ENCODE measurements around the gene FRMD8.

FRMD8 gene

GRCh38 chr11:65396769-65397745 is 10.6 kb downstream of the FRMD8 start:
- Histone ChIP-seq H3K4me1 (ENCODE audit: control insufficient read depth, insufficient read depth, low read length) (no peaks in the 10 kb centered on the region), H3K4me3 (ENCODE audit: low read length) (no peak overlapping the region), H3K9ac (ENCODE audit: low read depth, low read length) (no peak overlapping the region), H3K36me3 (ENCODE audit: insufficient read depth, low read length) (peaks cover 79% of the 10 kb centered on the region), H3K4me2 (ENCODE audit: low read length) (no peak overlapping the region), H3K27me3 (ENCODE audit: control insufficient read depth, insufficient read depth, low read length) (no peaks in the 10 kb centered on the region), H3K9me3 (replicated peaks; ENCODE audit: low read length) (no peaks in the 10 kb centered on the region)

- no peaks in the 10 kb centered on the region for H3K27me3 ChIP-seq (ENCODE audit: control insufficient read depth, insufficient read depth, low read length)
- peaks cover 76% of the 10 kb centered on the region for H3K36me3 ChIP-seq (ENCODE audit: insufficient read depth, low read length)
- H3K4me2 ChIP-seq (ENCODE audit: low read length) = no peak overlapping the region
- no peaks in the 10 kb centered on the region for H3K4me1 ChIP-seq (ENCODE audit: control insufficient read depth, insufficient read depth, low read length)
- no peaks in the 10 kb centered on the region for H3K9me3 ChIP-seq (replicated peaks; ENCODE audit: low read length)
- no peak overlapping the region for H3K9ac ChIP-seq (ENCODE audit: low read depth, low read length)
- no peak overlapping the region for H3K4me3 ChIP-seq (ENCODE audit: low read length)
Measured at GRCh38 chr11:65398362-65398910, 12.0 kb downstream of the FRMD8 start.

- no peaks in the 10 kb centered on the region for H3K27me3 ChIP-seq (ENCODE audit: control insufficient read depth, insufficient read depth, low read length)
- H3K4me3 ChIP-seq (ENCODE audit: low read length) = no peak overlapping the region
- H3K36me3 ChIP-seq (ENCODE audit: insufficient read depth, low read length) = peaks cover 77% of the 10 kb centered on the region
- H3K4me2 ChIP-seq (ENCODE audit: low read length) = no peak overlapping the region
- H3K9me3 ChIP-seq (replicated peaks; ENCODE audit: low read length) = no peaks in the 10 kb centered on the region
- no peaks in the 10 kb centered on the region for H3K4me1 ChIP-seq (ENCODE audit: control insufficient read depth, insufficient read depth, low read length)
- H3K9ac ChIP-seq (ENCODE audit: low read depth, low read length) = no peak overlapping the region
Measured at GRCh38 chr11:65399249-65399648, 12.8 kb downstream of the FRMD8 start.

- Histone ChIP-seq H3K27me3 (ENCODE audit: control insufficient read depth, insufficient read depth, low read length) (no peaks in the 10 kb centered on the region), H3K9ac (ENCODE audit: low read depth, low read length) (no peak overlapping the region), H3K4me1 (ENCODE audit: control insufficient read depth, insufficient read depth, low read length) (no peaks in the 10 kb centered on the region), H3K36me3 (ENCODE audit: insufficient read depth, low read length) (peaks cover 80% of the 10 kb centered on the region), H3K4me2 (ENCODE audit: low read length) (no peak overlapping the region), H3K4me3 (ENCODE audit: low read length) (no peak overlapping the region), H3K9me3 (replicated peaks; ENCODE audit: low read length) (no peaks in the 10 kb centered on the region)
Measured at GRCh38 chr11:65399845-65400244, 13.4 kb downstream of the FRMD8 start.

GRCh38 chr11:65400307-65401072 is 14.1 kb downstream of the FRMD8 start:
- H3K9me3 ChIP-seq (replicated peaks; ENCODE audit: low read length) = no peaks in the 10 kb centered on the region
- H3K9ac ChIP-seq (ENCODE audit: low read depth, low read length) = no peak overlapping the region
- H3K4me2 ChIP-seq (ENCODE audit: low read length) = no peak overlapping the region
- no peaks in the 10 kb centered on the region for H3K27me3 ChIP-seq (ENCODE audit: control insufficient read depth, insufficient read depth, low read length)
- H3K4me3 ChIP-seq (ENCODE audit: low read length) = no peak overlapping the region
- H3K36me3 ChIP-seq (ENCODE audit: insufficient read depth, low read length) = peaks cover 81% of the 10 kb centered on the region
- no peaks in the 10 kb centered on the region for H3K4me1 ChIP-seq (ENCODE audit: control insufficient read depth, insufficient read depth, low read length)

GRCh38 chr11:65401073-65401802 is 14.8 kb downstream of the FRMD8 start:
- no peaks in the 10 kb centered on the region for H3K9me3 ChIP-seq (replicated peaks; ENCODE audit: low read length)
- H3K27me3 ChIP-seq (ENCODE audit: control insufficient read depth, insufficient read depth, low read length) = no peaks in the 10 kb centered on the region
- no peak overlapping the region for H3K9ac ChIP-seq (ENCODE audit: low read depth, low read length)
- no peaks in the 10 kb centered on the region for H3K4me1 ChIP-seq (ENCODE audit: control insufficient read depth, insufficient read depth, low read length)
- no peak overlapping the region for H3K4me2 ChIP-seq (ENCODE audit: low read length)
- H3K4me3 ChIP-seq (ENCODE audit: low read length) = no peak overlapping the region
- H3K36me3 ChIP-seq (ENCODE audit: insufficient read depth, low read length) = peaks cover 74% of the 10 kb centered on the region

- no peaks in the 10 kb centered on the region for H3K4me1 ChIP-seq (ENCODE audit: control insufficient read depth, insufficient read depth, low read length)
Measured at GRCh38 chr11:65401803-65402248, 15.4 kb downstream of the FRMD8 start.

GRCh38 chr11:65402790-65403189 is 16.4 kb downstream of the FRMD8 start:
- peaks cover 62% of the 10 kb centered on the region for H3K36me3 ChIP-seq (ENCODE audit: insufficient read depth, low read length)

More at GRCh38 chr11:65401803-65402248, 15.4 kb downstream of the FRMD8 start:
- no peaks in the 10 kb centered on the region for H3K9me3 ChIP-seq (replicated peaks; ENCODE audit: low read length)
- H3K36me3 ChIP-seq (ENCODE audit: insufficient read depth, low read length) = peaks cover 70% of the 10 kb centered on the region
- H3K9ac ChIP-seq (ENCODE audit: low read depth, low read length) = no peak overlapping the region
- no peak overlapping the region for H3K4me2 ChIP-seq (ENCODE audit: low read length)
- H3K27me3 ChIP-seq (ENCODE audit: control insufficient read depth, insufficient read depth, low read length) = no peaks in the 10 kb centered on the region
- no peak overlapping the region for H3K4me3 ChIP-seq (ENCODE audit: low read length)

GRCh38 chr11:65403607-65404121 is 17.2 kb downstream of the FRMD8 start:
- H3K27me3 ChIP-seq (ENCODE audit: control insufficient read depth, insufficient read depth, low read length) = no peaks in the 10 kb centered on the region
- no peak overlapping the region for H3K9ac ChIP-seq (ENCODE audit: low read depth, low read length)
- no peaks in the 10 kb centered on the region for H3K4me1 ChIP-seq (ENCODE audit: control insufficient read depth, insufficient read depth, low read length)
- peaks cover 60% of the 10 kb centered on the region for H3K36me3 ChIP-seq (ENCODE audit: insufficient read depth, low read length)
- no peaks in the 10 kb centered on the region for H3K9me3 ChIP-seq (replicated peaks; ENCODE audit: low read length)
- H3K4me2 ChIP-seq (ENCODE audit: low read length) = no peak overlapping the region
- no peak overlapping the region for H3K4me3 ChIP-seq (ENCODE audit: low read length)

More at GRCh38 chr11:65402790-65403189, 16.4 kb downstream of the FRMD8 start:
- no peak overlapping the region for H3K4me2 ChIP-seq (ENCODE audit: low read length)
- H3K4me3 ChIP-seq (ENCODE audit: low read length) = no peak overlapping the region
- no peaks in the 10 kb centered on the region for H3K9me3 ChIP-seq (replicated peaks; ENCODE audit: low read length)
- H3K27me3 ChIP-seq (ENCODE audit: control insufficient read depth, insufficient read depth, low read length) = no peaks in the 10 kb centered on the region
- H3K9ac ChIP-seq (ENCODE audit: low read depth, low read length) = no peak overlapping the region
- H3K4me1 ChIP-seq (ENCODE audit: control insufficient read depth, insufficient read depth, low read length) = no peaks in the 10 kb centered on the region

GRCh38 chr11:65404210-65404609 is 17.8 kb downstream of the FRMD8 start:
- H3K9me3 ChIP-seq (replicated peaks; ENCODE audit: low read length) = no peaks in the 10 kb centered on the region
- no peak overlapping the region for H3K9ac ChIP-seq (ENCODE audit: low read depth, low read length)
- H3K27me3 ChIP-seq (ENCODE audit: control insufficient read depth, insufficient read depth, low read length) = no peaks in the 10 kb centered on the region
- peaks cover 65% of the 10 kb centered on the region for H3K36me3 ChIP-seq (ENCODE audit: insufficient read depth, low read length)
- H3K4me3 ChIP-seq (ENCODE audit: low read length) = no peak overlapping the region
- H3K4me1 ChIP-seq (ENCODE audit: control insufficient read depth, insufficient read depth, low read length) = no peaks in the 10 kb centered on the region
- no peak overlapping the region for H3K4me2 ChIP-seq (ENCODE audit: low read length)

Data from skeletal muscle satellite cell (primary cell).